ENCODE results near the gene BCAS4. TPM values are rescaled to one million over a fixed set of nuclear protein-coding genes. Genes with fewer than 3 reads are reported as not detected.

Gene BCAS4
- total and polyA plus RNA-seq, 4 donors = 4.3 to 5.7 (median 5.0) TPM

- Histone ChIP-seq H3K9ac (ENCODE audit: insufficient read depth in 1 of 2, low read length in 2 of 2) (no peak overlapping the region), H3K4me1 (ENCODE audit: control insufficient read depth in 5 of 5, insufficient read depth in 5 of 5, low read length in 5 of 5) (peaks cover 0 to 3% (median 0%) of the 10 kb centered on the region in 5 donors), H3K9me3 (ENCODE audit: control insufficient read depth in 4 of 4, insufficient read depth in 3 of 4, low read length in 3 of 4) (no peaks in the 10 kb centered on the region), H3K27me3 (ENCODE audit: control insufficient read depth in 3 of 3, insufficient read depth in 3 of 3, low read length in 2 of 3) (no peaks in the 10 kb centered on the region), H3K36me3 (ENCODE audit: control insufficient read depth in 4 of 4, insufficient read depth in 4 of 4, low read length in 4 of 4) (no peaks in the 10 kb centered on the region), H3K4me3 (no peak overlapping the region), H3K27ac (ENCODE audit: low read depth in 1 of 2, low read length in 1 of 2) (no peak overlapping the region)
- WGBS, 2 donors = 93 to 96% methylated on average over 13 of the region's 13 CpGs
- no peak for DNase-seq
- TF ChIP-seq CTCF (IDR thresholded peaks at IDR 0.05; ENCODE audit: control extremely low read depth, extremely low read depth) = no peak
- ATAC-seq (ENCODE audit: insufficient read depth, low FRiP score) = no peak
Measured at GRCh38 chr20:50828363-50829136, 33.7 kb downstream of the BCAS4 start.

GRCh38 chr20:50831622-50832021 is 36.8 kb downstream of the BCAS4 start:
- Histone ChIP-seq H3K27me3 (ENCODE audit: control insufficient read depth in 3 of 3, insufficient read depth in 3 of 3, low read length in 2 of 3) (no peaks in the 10 kb centered on the region), H3K9ac (ENCODE audit: insufficient read depth in 1 of 2, low read length in 2 of 2) (no peak overlapping the region), H3K36me3 (ENCODE audit: control insufficient read depth in 4 of 4, insufficient read depth in 4 of 4, low read length in 4 of 4) (no peaks in the 10 kb centered on the region), H3K27ac (ENCODE audit: low read depth in 1 of 2, low read length in 1 of 2) (no peak overlapping the region), H3K4me3 (no peak overlapping the region), H3K4me1 (ENCODE audit: control insufficient read depth in 5 of 5, insufficient read depth in 5 of 5, low read length in 5 of 5) (no peaks in the 10 kb centered on the region), H3K9me3 (ENCODE audit: control insufficient read depth in 4 of 4, insufficient read depth in 3 of 4, low read length in 3 of 4) (no peaks in the 10 kb centered on the region)
- TF ChIP-seq CTCF (IDR thresholded peaks at IDR 0.05; ENCODE audit: control extremely low read depth, extremely low read depth) = no peak
- DNase-seq = no peak
- ATAC-seq (ENCODE audit: insufficient read depth, low FRiP score) = no peak
- whole genome bisulfite sequencing, 2 donors = 78 to 92% methylated on average over 6 of the region's 6 CpGs

- Histone ChIP-seq H3K27me3 (ENCODE audit: control insufficient read depth in 3 of 3, insufficient read depth in 3 of 3, low read length in 2 of 3) (no peaks in the 10 kb centered on the region), H3K4me1 (ENCODE audit: control insufficient read depth in 5 of 5, insufficient read depth in 5 of 5, low read length in 5 of 5) (peaks cover 0 to 5% (median 0%) of the 10 kb centered on the region in 5 donors), H3K36me3 (ENCODE audit: control insufficient read depth in 4 of 4, insufficient read depth in 4 of 4, low read length in 4 of 4) (no peaks in the 10 kb centered on the region), H3K27ac (ENCODE audit: low read depth in 1 of 2, low read length in 1 of 2) (no peak overlapping the region), H3K9ac (ENCODE audit: insufficient read depth in 1 of 2, low read length in 2 of 2) (no peak overlapping the region), H3K4me3 (no peak overlapping the region), H3K9me3 (ENCODE audit: control insufficient read depth in 4 of 4, insufficient read depth in 3 of 4, low read length in 3 of 4) (no peaks in the 10 kb centered on the region)
- no peak for DNase-seq
- 82 to 91% methylated on average over 5 of the region's 5 CpGs for WGBS, 2 donors
- ATAC-seq (ENCODE audit: insufficient read depth, low FRiP score) = no peak
- no peak for TF ChIP-seq CTCF (IDR thresholded peaks at IDR 0.05; ENCODE audit: control extremely low read depth, extremely low read depth)
Measured at GRCh38 chr20:50834599-50835005, 39.7 kb downstream of the BCAS4 start.
